HepG2 (cell line): Measurements from ENCODE around the gene IL15RA. TPM values are rescaled to one million over a fixed set of nuclear protein-coding genes. Genes with fewer than 3 reads are reported as not detected.

Source experiments
- polyA plus RNA-seq, 8 experiments: library from polyadenylated mRNA; depleted of rRNA in 3 of 8; stranded (reverse) in 7 of 8; unstranded in 1 of 8; fragments of >200 nt; fragmentation: Illumina TruSeq in 4 of 8; extraction: Trizol in 4 of 8; gene quantifications; 2 replicates each; pipeline versions ENCODE4 v1.2.1 to v1.2.3, GENCODE V29; 2011 to 2016; ENCODE audit warnings: low read depth in 4 of 8, missing spikeins in 1 of 8, mixed read lengths in 1 of 8; ENCODE audit not compliant: insufficient read depth in 1 of 8
- small RNA-seq, 3 experiments: library from RNA; depleted of rRNA; stranded (forward); fragments of <200 nt; gene quantifications; one replicate each; pipeline ENCODE3, GENCODE V24; 2012; ENCODE audit warnings: low read depth in 2 of 3, low replicate concordance in 1 of 3; ENCODE audit not compliant: insufficient read length in 3 of 3, insufficient read depth in 2 of 3
- total RNA-seq, 5 experiments: library from RNA; depleted of rRNA; stranded (reverse); fragments of >200 nt; fragmentation: Illumina TruSeq; extraction: Trizol; gene quantifications; 2 replicates each; pipeline ENCODE4 v1.2.3, GENCODE V29; 2016; ENCODE audit warnings: low read depth in 1 of 5

Gene IL15RA
- total and polyA plus RNA-seq, 2 of the 13 experiments (the other 11 are each of a cell fraction or from before 2014, with no cell fraction given): 0.53 to 0.77 TPM

Small RNA genes lying within 50 kb of the gene (small RNA-seq; reads per million reads assigned to genes)
- 0 reads per million in 3 experiments for gene RF00397

Other genes starting within 250 kb of the IL15RA start
- 477 and 756 TPM in 2 replicates for gene GDI2, start 164.1 kb downstream of the IL15RA start, total RNA-seq (2016; rRNA removed; fragmentation: Illumina TruSeq; extraction: Trizol)
- gene GDI2, start 164.1 kb downstream of the IL15RA start, polyA plus RNA-seq (2011; rRNA removed): 118 and 153 TPM in 2 replicates
- 5.4 and 8.0 TPM in 2 replicates for gene ANKRD16, start 87.7 kb downstream of the IL15RA start, total RNA-seq (2016; rRNA removed; fragmentation: Illumina TruSeq; extraction: Trizol)
- 11.2 and 11.4 TPM in 2 replicates for gene ANKRD16, start 87.7 kb downstream of the IL15RA start, polyA plus RNA-seq (2011; rRNA removed)
- gene FBH1, start 87.3 kb downstream of the IL15RA start, total RNA-seq (2016; rRNA removed; fragmentation: Illumina TruSeq; extraction: Trizol): 53.3 and 60.3 TPM in 2 replicates
- 48.8 and 51.3 TPM in 2 replicates for gene FBH1, start 87.3 kb downstream of the IL15RA start, polyA plus RNA-seq (2011; rRNA removed)
- not detected in 2 replicates for gene IL2RA, start 84.8 kb upstream of the IL15RA start, total RNA-seq (2016; rRNA removed; fragmentation: Illumina TruSeq; extraction: Trizol)
- not detected in 2 replicates for gene IL2RA, start 84.8 kb upstream of the IL15RA start, polyA plus RNA-seq (2011; rRNA removed)
- 63.3 and 77.5 TPM in 2 replicates for gene RBM17, start 111.5 kb upstream of the IL15RA start, total RNA-seq (2016; rRNA removed; fragmentation: Illumina TruSeq; extraction: Trizol)
- 26.6 and 30.7 TPM in 2 replicates for gene RBM17, start 111.5 kb upstream of the IL15RA start, polyA plus RNA-seq (2011; rRNA removed)
- 0.87 and 1.2 TPM in 2 replicates for gene PFKFB3, start 225.4 kb upstream of the IL15RA start, total RNA-seq (2016; rRNA removed; fragmentation: Illumina TruSeq; extraction: Trizol)
- 10.9 and 13.3 TPM in 2 replicates for gene PFKFB3, start 225.4 kb upstream of the IL15RA start, polyA plus RNA-seq (2011; rRNA removed)